ENCODE results near the gene CTXND1. TPM values are rescaled to one million over a fixed set of nuclear protein-coding genes. Genes with fewer than 3 reads are reported as not detected.

The CTXND1 gene
- total RNA-seq, 4 donors from 2014 or later, result 0.33 to 0.80 (median 0.56) TPM

DNA sequence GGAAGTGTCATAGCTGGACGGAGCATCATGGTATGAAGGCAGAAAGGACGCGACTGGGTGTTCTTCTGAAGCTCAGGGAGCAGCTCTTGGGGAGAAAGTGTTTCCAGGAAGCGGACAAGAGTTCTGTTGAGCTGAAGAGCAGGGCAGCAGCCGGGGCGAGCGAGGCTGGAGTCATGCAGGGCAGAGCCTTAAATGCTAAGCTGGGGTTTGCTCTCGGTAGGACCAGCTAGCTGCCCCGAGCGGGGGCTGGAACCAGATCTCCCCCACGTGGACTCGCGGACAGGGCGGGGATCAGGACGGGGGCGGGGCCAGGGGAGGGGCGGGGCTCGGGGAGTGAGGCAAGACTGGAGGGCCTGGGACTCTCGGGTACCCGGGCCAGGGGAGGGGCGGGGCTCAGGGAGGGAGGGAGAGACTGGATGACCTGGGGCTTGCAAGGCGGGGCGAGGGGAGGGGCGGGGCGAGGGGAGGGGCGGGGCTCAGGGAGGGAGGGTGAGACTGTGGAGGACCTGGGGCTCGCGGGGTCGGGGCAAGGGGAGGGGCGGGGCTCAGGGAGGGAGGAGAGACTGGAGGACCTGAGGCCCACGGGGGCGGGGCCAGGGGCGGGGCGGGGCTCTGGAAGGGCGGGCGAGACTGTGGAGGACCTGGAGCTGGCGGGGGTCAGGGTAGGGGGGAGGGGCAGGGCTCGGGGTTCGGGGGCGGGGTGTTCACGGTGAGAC is 99.7 kb downstream of the CTXND1 start:
- peak; percentile 99 for DNase-seq (ENCODE audit: extremely low spot score)
- 2% methylated on average over 13 of the region's 41 CpGs for WGBS
- H3K27ac ChIP-seq (replicated peaks in 1 of 4), result peak overlapping the region; percentile 84 to 86 (median 85)

DNA sequence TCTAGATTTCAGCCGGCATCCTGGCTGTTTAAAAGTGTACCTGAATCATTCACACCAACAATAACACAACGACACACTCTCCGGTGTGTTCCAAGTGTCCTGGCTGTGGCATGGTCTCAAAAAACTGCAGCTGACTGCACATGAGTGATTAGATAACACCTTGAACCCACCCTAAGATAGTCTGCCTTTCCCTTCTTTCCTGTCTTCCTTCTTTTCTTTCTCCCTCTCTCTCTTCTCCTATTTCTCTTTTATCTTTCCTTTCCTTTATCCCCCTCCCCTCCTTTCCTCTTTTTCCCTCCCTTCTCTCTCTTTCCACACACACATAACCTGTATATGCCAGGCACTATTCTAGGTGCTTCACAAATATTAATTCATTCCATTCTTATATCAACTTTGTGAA is 100.4 kb downstream of the CTXND1 start:
- Histone ChIP-seq H3K4me3 (peak overlapping the region in 2 of 4 donors; percentile 64 to 75), H3K27ac (replicated peaks in 1 of 4) (peak overlapping the region; percentile 82 to 86 (median 84)), H3K36me3 (no peaks in the 10 kb centered on the region), H3K27me3 (no peaks in the 10 kb centered on the region), H3K4me1 (peaks cover 10 to 34% (median 20%) of the 10 kb centered on the region in 4 donors), H3K9me3 (no peaks in the 10 kb centered on the region)
- no peak for DNase-seq (ENCODE audit: extremely low spot score)
- intact Hi-C loops (cut with DNase I), result no loop called here
- WGBS, result 57% methylated on average over 3 of the region's 3 CpGs
- TF ChIP-seq CTCF (IDR thresholded peaks at IDR 0.05), result no peak
- no peak for TF ChIP-seq POLR2A (IDR thresholded peaks at IDR 0.05; ENCODE audit: low read depth)
- no peak for TF ChIP-seq POLR2AphosphoS5 (IDR thresholded peaks at IDR 0.05)
- TF ChIP-seq EP300 (IDR thresholded peaks at IDR 0.05), result no peak

More for the DNA sequence above, 99.7 kb downstream of the CTXND1 start:
- Histone ChIP-seq H3K4me3 (peak overlapping the region; percentile 64 to 89 (median 79)), H3K9me3 (no peaks in the 10 kb centered on the region), H3K4me1 (peaks cover 10 to 34% (median 20%) of the 10 kb centered on the region in 4 donors), H3K36me3 (no peaks in the 10 kb centered on the region), H3K27me3 (no peaks in the 10 kb centered on the region)
- TF ChIP-seq EP300 (IDR thresholded peaks at IDR 0.05), result no peak
- peak; percentile 32 to 43 for TF ChIP-seq POLR2AphosphoS5 (IDR thresholded peaks at IDR 0.05)
- intact Hi-C loops (cut with DNase I), result loop anchor here (2.0 kb wide), 2 partner anchors 94 to 228 kb away; partner anchors contain the start of gene ZFAND6

DNA sequence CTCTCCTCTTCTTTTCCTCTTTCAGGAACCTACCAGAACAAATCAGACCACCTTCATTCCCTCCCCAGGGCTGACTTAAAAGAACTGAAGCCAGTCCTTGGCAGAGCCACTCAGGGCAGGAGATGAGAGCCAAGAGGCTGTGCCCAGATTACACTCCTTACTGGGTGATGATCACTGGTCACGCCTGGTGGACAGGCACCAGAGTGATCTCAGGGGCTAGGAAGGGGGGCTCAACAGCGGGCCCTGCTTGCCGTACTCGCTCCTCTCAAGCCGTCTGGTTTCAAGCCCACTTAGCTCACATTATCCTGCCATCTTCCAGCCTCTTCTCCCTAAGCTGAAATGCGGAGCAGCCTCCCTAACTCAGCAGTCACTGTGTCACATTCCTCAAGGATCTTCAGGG is 100.9 kb downstream of the CTXND1 start:
- Histone ChIP-seq H3K9me3 (no peaks in the 10 kb centered on the region), H3K27me3 (no peaks in the 10 kb centered on the region), H3K4me1 (peaks cover 10 to 34% (median 20%) of the 10 kb centered on the region in 4 donors), H3K4me3 (no peak overlapping the region), H3K27ac (replicated peaks in 1 of 4) (peak overlapping the region in 2 of 4 donors; percentile 84 to 86), H3K36me3 (no peaks in the 10 kb centered on the region)
- WGBS, result 79% methylated on average over 6 of the region's 6 CpGs
- no peak for TF ChIP-seq EP300 (IDR thresholded peaks at IDR 0.05)
- TF ChIP-seq CTCF (IDR thresholded peaks at IDR 0.05), result no peak
- no peak for TF ChIP-seq POLR2A (IDR thresholded peaks at IDR 0.05; ENCODE audit: low read depth)
- no peak for TF ChIP-seq POLR2AphosphoS5 (IDR thresholded peaks at IDR 0.05)
- no peak for DNase-seq (ENCODE audit: extremely low spot score)
- intact Hi-C loops (cut with DNase I), result no loop called here

Other genes with a start within 250 kb of the CTXND1 start
- gene ZFAND6, start 192.5 kb downstream of the CTXND1 start, total RNA-seq, result 100 to 1,000 TPM in 3 of 4 donors, 10 to 100 TPM in 1; 80.2 to 134 (median 107) TPM
- gene FAH, start 99.2 kb downstream of the CTXND1 start, total RNA-seq, result 10 to 100 TPM; 11.1 to 15.0 (median 14.0) TPM
- gene ARNT2, start 152.2 kb upstream of the CTXND1 start, total RNA-seq, result 10 to 100 TPM in 1 of 4 donors, 1 to 10 TPM in 3; 5.4 to 14.6 (median 8.2) TPM

Data from esophagus muscularis mucosa (tissue), 4 donors.